GM18868 (cell line): Measurements from ENCODE around the gene BSCL2.
A peak's percentile ranks its signal among the peaks of the same experiment; 100 is the strongest.
"Not testable (repeated sequence)": the region's sequence is repeated elsewhere in the genome, so short reads cannot be mapped to it uniquely, and the experiment has no call there.

Experiments used
- ATAC-seq: cut with Tn5 transposase; IDR thresholded peaks from one replicate; pipeline ENCODE4 v1.9.1; 2021; ENCODE audit warnings: mild to moderate bottlenecking, moderate library complexity; ENCODE audit not compliant: unreplicated experiment

Gene BSCL2

DNA sequence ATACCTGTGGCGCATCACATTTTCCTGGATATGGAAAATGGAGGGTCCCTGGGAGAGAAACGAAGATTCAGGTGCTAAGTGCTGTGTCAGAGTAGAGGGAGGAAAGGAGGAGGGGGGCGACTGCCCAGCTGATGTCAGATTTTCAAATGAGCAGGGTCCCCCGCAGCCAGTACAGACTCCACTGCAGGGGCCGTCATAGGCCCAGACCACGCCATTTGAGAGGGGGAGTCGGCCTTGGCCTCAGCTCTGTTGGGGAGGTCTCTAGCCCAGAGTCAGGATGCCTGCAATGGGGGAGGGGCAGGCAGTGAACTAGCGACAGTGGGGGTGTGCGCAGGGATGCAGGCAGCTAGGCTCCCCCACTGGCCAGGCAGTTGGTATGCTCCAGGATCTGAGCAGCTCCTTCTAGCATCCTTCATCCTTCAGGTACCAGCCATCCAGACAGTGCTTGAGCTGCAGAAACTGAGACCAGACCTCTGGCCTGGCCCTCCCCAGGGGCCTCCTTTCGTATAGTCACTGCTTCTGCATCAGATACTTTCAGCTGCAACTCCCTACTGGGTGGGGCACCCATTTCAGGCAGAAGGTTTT, at the start of gene BSCL2, which contains the start of gene GNG3:
TSS of gene BSCL2 (minus strand) at position 148 of the 585 bp plus-strand sequence. CDS start 229 bp downstream, outside the sequence.
TSS of gene GNG3 (plus strand) at position 400 of the 585 bp plus-strand sequence. CDS start 620 bp downstream, outside the sequence.
- ATAC-seq = no peak

GRCh38 chr11:62755086-62755615, 47.9 kb upstream of the BSCL2 start:
- ATAC-seq = no peak

DNA sequence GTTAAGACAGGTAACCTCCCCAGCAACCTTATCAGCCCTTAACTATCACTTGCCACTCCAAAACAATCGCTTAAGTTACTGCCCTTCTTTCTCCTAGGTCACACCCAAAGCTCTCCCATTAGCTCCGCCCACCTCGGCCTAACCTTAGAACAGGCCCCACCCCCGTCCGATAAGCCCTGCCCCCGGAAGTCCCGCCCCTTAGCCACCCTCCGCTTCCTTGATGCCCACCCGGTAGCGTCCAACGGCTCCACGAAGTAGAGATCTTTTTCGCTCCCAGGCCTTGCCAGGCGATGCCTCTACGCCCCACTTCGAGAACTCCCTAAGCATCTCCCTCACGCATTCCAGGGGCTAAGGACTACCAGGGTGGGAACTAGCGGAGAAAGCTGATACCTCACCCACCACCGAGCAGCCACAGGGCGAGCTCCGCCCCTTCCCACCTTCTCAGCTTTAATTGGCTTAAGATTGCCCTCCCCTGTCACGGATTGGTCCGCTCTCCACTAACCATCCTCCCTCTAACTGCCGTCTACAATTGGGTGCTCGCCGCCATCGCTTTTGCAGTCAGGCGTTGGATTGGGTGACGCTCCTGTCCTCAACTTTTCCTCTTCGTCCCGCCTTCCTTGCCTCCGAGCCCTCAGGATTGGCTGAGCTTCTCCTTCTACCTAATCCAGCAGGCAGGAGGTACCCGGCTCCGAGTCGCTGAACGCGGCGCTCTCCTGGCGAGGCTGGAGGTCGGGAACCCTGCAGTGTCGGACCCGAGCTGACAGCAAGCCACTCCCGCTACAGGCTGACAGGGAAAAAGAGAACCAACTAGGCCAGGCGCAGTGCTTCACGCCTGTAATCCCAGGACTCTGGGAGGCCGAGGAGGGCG, 46.7 kb upstream of the BSCL2 start, which contains the start of gene ZBTB3:
TSS of gene ZBTB3 (minus strand) at position 425 of the 868 bp plus-strand sequence. CDS start 496 bp downstream, outside the sequence.
- peak; percentile 96 for ATAC-seq

- ATAC-seq = no peak
Observed at GRCh38 chr11:62752994-62753735, 45.9 kb upstream of the BSCL2 start.

DNA sequence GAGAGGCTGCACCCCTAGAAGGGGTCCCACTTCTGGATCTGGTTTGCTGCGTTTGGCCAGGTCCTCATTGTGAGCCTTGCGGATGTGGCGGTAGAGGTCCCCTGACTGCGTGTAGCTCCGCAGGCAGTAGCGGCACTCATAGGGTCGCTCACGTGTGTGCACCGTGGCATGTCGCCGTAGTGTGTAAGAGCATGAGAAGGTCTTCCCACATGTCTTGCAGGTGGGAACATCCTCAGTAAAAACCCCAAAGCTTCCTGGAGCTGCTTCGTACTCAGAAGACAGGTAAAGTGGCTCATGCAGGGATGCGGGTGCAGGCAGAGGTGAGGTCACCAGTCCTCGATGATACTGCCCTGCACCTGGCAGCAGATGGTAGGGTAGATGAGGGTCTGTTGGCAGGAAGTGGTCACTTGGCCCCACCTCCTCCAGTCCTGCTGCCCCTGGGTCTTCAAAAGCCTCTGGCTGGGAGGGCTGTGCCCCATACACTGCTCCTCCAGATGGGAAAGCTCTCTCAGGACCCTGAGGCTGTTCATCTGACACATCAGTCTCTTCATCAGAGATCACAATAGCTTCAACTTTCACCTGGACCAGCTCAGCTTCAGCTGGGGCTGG, 45.1 kb upstream of the BSCL2 start:
- no peak for ATAC-seq

- not testable (repeated sequence) for ATAC-seq
Observed at GRCh38 chr11:62749931-62750330, 42.7 kb upstream of the BSCL2 start.

GRCh38 chr11:62747475-62748160, 40.4 kb upstream of the BSCL2 start:
- no peak for ATAC-seq

GRCh38 chr11:62737196-62737595, 30.0 kb upstream of the BSCL2 start:
- no peak for ATAC-seq

DNA sequence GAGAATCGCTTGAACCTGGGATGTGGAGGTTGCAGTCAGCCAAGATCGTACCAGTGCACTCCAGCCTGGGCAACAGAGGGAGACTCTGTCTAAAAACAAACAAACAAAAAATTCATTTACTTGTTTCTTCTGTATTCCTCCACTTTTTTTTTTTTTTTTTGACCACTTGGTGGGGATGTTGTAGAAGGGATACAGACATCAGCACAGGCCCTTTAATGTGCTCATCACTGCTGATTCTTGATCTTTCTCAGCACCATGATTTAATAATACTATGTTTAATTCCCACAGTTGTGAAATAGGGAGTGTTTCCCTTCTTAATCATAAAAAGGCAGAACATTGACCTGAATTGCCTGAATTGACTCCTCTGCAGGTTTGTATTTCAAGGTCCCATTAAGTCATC, 25.6 kb upstream of the BSCL2 start:
- ATAC-seq = no peak

GRCh38 chr11:62730076-62730475, 22.9 kb upstream of the BSCL2 start:
- ATAC-seq = not testable (repeated sequence)

- ATAC-seq = peak; percentile 22
Observed at GRCh38 chr11:62728171-62728988, 21.2 kb upstream of the BSCL2 start, which contains the start of gene TTC9C. TTC9C (plus strand) TSS chr11:62728486; CDS start chr11:62728849, 363 bp downstream.

DNA sequence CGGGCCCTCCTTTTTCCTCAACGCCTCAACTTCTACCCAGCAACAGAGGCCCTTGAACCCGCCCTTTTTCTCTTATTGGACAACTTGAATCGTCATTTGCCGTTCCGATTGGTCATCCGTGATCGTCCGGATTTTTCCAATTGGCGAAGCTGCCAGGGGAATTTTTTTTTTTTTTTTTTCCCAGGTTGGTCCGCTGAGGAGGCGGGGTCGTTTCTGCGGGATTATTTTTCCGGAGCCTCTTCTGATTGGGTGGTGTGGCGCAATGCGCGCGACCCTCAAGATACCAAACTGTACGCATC, 20.6 kb upstream of the BSCL2 start:
- peak; percentile 51 for ATAC-seq

DNA sequence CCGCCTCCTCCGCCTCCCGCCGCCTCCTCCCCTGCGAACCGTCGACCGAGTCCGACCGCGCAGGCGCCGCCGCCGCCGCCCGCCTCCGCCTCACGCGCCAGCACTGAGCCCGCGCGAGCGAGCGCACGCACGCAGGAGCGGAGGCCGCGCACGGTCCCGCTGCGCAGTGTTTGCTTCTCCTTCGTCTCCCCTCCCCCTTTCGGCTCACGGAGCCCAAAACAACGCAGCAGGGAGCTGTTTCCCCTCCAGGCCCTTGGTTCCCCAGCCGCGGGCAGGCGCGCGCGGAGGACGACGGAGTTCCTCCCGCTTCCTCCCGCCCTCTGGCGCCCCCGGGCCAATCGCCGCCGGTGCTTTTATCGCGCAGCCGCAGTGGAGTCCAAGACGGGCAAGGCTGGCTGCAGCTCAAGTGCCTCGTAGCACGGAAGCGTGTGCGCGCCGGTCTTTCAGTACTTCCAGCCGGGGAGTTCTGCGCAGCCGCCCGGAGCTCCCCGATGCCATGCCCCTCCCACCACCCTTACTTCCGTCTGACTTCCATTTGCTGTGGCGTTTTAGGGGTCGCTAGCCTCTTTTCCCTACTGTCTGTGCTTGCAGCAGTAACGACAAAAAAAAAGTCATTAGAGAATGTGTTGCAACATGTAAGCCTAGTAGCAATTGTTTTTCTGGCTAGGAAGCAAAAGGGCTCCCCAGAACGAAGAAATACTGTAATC, 20.1 kb upstream of the BSCL2 start, which contains the start of gene HNRNPUL2:
TSS of gene HNRNPUL2 (minus strand) at position 293 of the 707 bp plus-strand sequence. CDS start 301 bp downstream, outside the sequence.
- peak; percentile 70 for ATAC-seq

- ATAC-seq = no peak
Observed at GRCh38 chr11:62726915-62727164, 19.6 kb upstream of the BSCL2 start.

DNA sequence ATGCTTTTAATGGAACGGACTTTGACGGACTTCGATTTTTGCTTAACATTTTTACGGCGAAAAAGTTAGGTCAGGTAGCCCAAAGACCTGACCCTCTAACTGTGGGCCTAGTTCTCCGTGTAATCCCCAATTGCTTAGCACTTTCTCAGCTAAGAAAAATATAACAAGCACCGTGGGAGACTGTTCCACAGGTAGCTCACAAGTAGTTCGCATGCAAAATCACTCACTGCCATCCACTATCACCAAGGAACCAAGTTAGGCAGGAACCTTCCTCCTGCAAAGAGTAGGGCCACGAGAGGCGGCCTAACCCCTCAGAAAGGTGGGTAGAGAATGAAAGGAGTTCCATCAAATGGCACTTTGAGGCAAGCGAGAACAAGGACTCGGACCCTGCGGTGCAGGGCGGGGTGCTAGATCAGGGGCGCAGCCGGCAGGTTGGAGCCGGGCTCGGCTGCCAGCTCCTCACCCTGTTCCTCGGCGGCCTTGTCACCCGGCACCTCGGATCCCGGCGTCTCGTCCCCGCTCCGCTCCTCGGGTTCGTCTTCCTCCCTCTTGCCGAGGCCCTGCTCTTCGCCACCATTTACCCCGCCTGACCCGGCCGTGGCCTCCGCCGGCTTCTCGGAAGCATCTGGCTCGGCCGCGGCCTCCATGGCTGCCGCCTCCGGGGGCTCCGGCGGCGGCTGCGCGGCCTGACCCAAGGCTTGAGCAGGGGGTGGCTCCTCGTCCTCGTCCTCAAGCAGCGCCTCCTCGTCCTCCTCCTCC, 19.1 kb upstream of the BSCL2 start:
- no peak for ATAC-seq

- no peak for ATAC-seq
Observed at GRCh38 chr11:62725646-62726045, 18.4 kb upstream of the BSCL2 start.

DNA sequence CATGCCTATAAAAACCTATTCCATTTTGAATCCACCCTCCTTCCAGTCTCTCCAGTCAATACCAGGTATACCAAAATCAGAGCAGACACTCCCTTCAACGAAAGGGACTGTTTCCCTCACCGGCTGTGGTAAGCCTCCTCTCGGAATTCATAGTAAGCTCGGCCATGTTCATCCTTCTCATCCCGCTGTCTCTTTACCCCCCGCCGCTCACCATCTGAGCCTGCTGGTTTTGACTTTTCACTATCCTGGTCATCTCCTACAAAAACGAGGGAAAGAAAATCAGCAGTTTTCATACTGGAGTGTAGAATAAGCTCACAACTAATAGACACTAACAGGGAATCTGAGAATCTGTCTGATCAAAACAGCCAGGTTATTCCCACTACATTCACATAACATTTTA, 16.9 kb upstream of the BSCL2 start:
- ATAC-seq = no peak

DNA sequence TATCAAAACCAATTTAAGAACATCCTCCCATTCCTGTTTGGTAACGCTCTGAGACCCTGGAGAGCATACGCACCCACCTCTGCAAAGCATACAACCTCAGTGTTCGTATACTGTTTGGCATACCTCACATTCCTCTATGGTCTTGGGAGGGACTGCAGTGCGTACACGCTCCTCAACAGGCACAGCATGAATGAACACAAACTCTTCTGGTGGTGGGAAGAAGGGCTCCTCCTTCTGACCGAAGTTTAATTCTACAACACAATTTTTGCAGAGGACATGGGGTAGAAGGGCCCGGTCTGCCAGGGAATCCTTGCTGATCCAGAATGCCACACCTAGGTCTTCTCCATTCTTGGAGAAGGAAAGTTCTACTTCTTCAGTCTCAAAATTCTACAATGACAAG, 14.8 kb upstream of the BSCL2 start:
- no peak for ATAC-seq
